ENCODE results near the gene RABGAP1L. TPM values are rescaled to one million over a fixed set of nuclear protein-coding genes. Genes with fewer than 3 reads are reported as not detected.

RABGAP1L gene
- total and polyA plus RNA-seq, 2 donors (not counting 3 experiments of a cell fraction or from before 2014, with no cell fraction given): 6.4 to 22.2 TPM

GRCh38 chr1:174775621-174776020, 616.3 kb downstream of the RABGAP1L start:
- no peak for FAIRE-seq
- BruUV-seq (replicated peaks): no TSS peak
- H4K20me1 ChIP-seq (replicated peaks; ENCODE audit: control insufficient read depth, extremely low read depth, insufficient read depth, low read length): no peaks in the 10 kb centered on the region
- no peak for DNase-seq (ENCODE audit: low read depth, low spot score)
- no peaks in the 10 kb centered on the region for H3K79me2 ChIP-seq (ENCODE audit: control insufficient read depth, insufficient read depth, low read length)
- H3K9me3 ChIP-seq (replicated peaks; ENCODE audit: control insufficient read depth, insufficient read depth, low read length): no peaks in the 10 kb centered on the region
- no peak overlapping the region for H3K4me2 ChIP-seq (ENCODE audit: insufficient read depth, low read length)
- H3K9ac ChIP-seq (replicated peaks; ENCODE audit: extremely low read depth, insufficient read depth, low read length): no peak overlapping the region
- no peaks in the 10 kb centered on the region for H3K36me3 ChIP-seq (ENCODE audit: control insufficient read depth in 2 of 2, extremely low read depth in 1 of 2, insufficient read depth in 2 of 2, low read length in 2 of 2)
- dilution Hi-C loops (cut with MboI; ENCODE audit: extremely low pct_ligation_motif_present, low sequenced_read_pairs): no loop called here
- H2AFZ ChIP-seq (ENCODE audit: low read depth, low read length): no peak overlapping the region
- no peak overlapping the region for H3K27ac ChIP-seq (ENCODE audit: insufficient read depth, low read depth, low read length)
- CTCF ChIA-PET: interaction anchor here (0.8 to 2.6 kb wide), 3 partner anchors 208 to 513 kb away, joined by 3 to 6 read pairs (median 5); no protein-coding TSS in a partner anchor
- H3K4me3 ChIP-seq (replicated peaks in 1 of 3; ENCODE audit: insufficient read depth in 1 of 3, low read depth in 1 of 3, low read length in 3 of 3): no peak overlapping the region
- intact Hi-C loops (cut with micrococcal nuclease): no loop called here
- no peaks in the 10 kb centered on the region for H3K4me1 ChIP-seq (ENCODE audit: control insufficient read depth, extremely low read depth, insufficient read depth, low read length)
- H3K27me3 ChIP-seq (ENCODE audit: control insufficient read depth in 2 of 2, insufficient read depth in 2 of 2, low read length in 2 of 2): no peaks in the 10 kb centered on the region
- TF ChIP-seq POLR2AphosphoS5 (IDR thresholded peaks at IDR 0.05; ENCODE audit: insufficient read depth, low read depth, low read length) (no peak), POLR2A (IDR thresholded peaks at IDR 0.05; ENCODE audit: low read depth, low read length) (no peak), FOS (IDR thresholded peaks at IDR 0.05; ENCODE audit: borderline replicate concordance, insufficient read depth, low read length) (no peak), GATA2 (IDR thresholded peaks at IDR 0.05; ENCODE audit: insufficient read depth, insufficient read length, low read depth, low read length) (no peak), MYC (IDR thresholded peaks at IDR 0.05; ENCODE audit: low read depth, low read length) (no peak), EZH2 (IDR thresholded peaks at IDR 0.05; ENCODE audit: borderline replicate concordance, low read depth, low read length, severe bottlenecking) (no peak), JUN (IDR thresholded peaks at IDR 0.05; ENCODE audit: borderline replicate concordance, insufficient read depth, insufficient read length, low read depth) (no peak)
- TF ChIP-seq, protein P1, sequence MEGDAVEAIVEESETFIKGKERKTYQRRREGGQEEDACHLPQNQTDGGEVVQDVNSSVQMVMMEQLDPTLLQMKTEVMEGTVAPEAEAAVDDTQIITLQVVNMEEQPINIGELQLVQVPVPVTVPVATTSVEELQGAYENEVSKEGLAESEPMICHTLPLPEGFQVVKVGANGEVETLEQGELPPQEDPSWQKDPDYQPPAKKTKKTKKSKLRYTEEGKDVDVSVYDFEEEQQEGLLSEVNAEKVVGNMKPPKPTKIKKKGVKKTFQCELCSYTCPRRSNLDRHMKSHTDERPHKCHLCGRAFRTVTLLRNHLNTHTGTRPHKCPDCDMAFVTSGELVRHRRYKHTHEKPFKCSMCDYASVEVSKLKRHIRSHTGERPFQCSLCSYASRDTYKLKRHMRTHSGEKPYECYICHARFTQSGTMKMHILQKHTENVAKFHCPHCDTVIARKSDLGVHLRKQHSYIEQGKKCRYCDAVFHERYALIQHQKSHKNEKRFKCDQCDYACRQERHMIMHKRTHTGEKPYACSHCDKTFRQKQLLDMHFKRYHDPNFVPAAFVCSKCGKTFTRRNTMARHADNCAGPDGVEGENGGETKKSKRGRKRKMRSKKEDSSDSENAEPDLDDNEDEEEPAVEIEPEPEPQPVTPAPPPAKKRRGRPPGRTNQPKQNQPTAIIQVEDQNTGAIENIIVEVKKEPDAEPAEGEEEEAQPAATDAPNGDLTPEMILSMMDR (IDR thresholded peaks at IDR 0.05; ENCODE audit: extremely low read depth in 1 of 2, insufficient read depth in 1 of 2, low read depth in 1 of 2, low read length in 2 of 2): no peak
- TF ChIP-seq, protein P2, sequence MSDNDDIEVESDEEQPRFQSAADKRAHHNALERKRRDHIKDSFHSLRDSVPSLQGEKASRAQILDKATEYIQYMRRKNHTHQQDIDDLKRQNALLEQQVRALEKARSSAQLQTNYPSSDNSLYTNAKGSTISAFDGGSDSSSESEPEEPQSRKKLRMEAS (IDR thresholded peaks at IDR 0.05; ENCODE audit: insufficient read depth, insufficient read length): no peak
- no peaks in the 10 kb centered on the region for H3K9me1 ChIP-seq (replicated peaks; ENCODE audit: control insufficient read depth, extremely low read depth, insufficient read depth, low read length)
- POLR2A ChIA-PET: no interaction called here

All from endothelial cell of umbilical vein (primary cell).